Femur (tissue), 1 donor: ENCODE measurements around the gene NXPH2.
"Not testable (repeated sequence)": the region's sequence is repeated elsewhere in the genome, so short reads cannot be mapped to it uniquely, and the experiment has no call there.

ENCODE experiments used
- DNase-seq: peaks from one replicate; pipeline ENCODE4 v3.0.0-alpha.2; 2017

NXPH2 gene

DNA sequence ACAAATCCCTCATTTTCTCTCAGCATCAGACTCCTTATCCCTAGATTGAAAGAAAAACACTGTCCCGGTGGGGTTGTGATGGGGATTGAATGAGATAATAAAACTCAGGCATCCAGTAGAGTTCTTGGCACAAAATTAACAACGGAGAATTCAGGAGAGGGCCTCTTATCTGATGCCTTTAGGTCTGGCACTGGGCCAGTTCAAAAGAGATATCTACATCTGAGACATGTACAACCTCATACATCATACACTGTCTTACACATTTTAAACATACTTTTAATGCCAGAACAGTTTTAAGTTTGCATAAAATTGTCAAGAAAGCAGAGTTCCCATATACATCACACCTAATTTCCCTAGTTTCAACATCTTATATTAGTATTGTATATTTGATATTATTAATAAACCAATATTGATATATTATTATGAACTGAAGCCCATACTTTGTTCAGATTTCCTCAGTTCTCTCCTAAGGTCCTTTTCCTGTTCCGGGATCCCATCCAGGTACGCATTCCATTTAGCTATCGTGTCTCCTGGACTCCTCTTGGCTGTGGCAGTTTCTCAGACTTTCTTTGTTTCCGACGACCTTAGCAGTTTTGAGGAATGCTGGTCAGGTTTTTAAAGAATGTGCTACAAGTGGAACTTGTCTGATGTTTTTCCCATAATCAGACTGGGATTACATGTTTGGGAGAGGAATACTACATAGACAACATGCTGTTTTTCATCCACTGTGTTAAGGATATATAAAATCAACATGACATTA is 27.8 kb downstream of the NXPH2 start:
- DNase-seq, result no peak

DNA sequence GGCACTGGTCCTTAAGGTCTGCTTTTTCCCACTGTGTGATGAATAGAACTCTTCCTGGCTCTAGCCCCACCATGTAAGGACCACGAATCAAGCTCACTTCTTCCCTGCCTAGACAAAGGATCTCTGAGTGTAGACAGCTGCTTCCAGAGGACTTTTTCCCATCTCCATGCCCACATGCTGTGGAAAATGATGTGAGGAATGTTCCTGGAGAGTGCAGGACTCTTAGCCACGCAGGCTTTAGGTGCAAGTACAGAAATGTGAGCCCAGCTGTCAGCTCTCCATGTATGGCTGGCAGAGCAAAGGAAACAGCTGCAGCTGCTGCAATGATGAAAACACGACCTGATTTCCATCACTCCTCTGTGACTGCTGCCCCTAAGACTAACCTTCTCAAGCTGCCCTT is 35.5 kb downstream of the NXPH2 start:
- DNase-seq, result peak; percentile 80

DNA sequence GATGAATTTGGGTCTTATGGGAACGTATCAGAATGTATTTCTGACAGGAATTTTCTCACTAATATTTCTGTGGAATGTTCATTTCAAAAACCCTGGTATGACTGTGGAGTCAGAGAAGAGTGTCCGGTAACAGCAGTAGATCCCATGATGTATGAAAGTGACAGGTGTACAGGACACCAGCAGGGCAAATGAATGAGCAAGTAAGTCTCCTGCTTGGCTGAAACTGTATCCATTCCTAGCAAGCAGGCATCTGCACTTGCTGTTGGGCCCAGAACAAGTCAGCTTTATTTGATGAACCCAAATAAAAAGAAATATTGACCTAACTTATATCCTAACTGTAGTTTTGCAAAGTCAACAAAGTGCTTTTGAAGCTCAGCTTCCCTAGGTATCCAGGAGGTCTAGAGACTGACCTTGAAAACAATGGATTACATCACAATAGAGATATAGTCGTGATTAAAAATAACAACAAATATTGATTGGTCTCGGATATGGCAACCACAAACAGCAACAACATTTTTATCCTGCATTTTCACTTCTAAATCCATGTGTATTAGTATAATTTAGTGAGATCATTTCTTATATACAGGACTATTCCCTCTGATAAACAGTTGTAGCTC is 37.6 kb downstream of the NXPH2 start:
- peak; percentile 26 for DNase-seq

DNA sequence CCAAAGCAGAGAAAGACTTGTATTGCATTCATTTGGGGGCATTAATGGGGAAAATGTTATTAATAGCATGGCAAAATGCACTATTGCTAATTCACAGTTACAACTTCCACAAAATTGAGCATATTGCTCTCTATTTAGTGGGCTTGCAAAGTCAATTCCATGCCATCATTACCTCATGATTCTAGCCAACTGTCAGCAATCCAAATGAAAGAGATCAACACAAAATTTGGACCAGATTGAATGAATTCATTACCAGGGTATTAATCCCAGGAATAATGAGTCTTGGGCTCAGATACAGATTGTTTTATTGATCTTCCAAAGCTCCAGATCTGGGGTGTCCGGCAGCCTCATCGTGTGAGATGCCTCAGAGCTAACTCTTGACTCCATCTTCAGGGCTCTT is 38.3 kb downstream of the NXPH2 start:
- DNase-seq, result no peak

DNA sequence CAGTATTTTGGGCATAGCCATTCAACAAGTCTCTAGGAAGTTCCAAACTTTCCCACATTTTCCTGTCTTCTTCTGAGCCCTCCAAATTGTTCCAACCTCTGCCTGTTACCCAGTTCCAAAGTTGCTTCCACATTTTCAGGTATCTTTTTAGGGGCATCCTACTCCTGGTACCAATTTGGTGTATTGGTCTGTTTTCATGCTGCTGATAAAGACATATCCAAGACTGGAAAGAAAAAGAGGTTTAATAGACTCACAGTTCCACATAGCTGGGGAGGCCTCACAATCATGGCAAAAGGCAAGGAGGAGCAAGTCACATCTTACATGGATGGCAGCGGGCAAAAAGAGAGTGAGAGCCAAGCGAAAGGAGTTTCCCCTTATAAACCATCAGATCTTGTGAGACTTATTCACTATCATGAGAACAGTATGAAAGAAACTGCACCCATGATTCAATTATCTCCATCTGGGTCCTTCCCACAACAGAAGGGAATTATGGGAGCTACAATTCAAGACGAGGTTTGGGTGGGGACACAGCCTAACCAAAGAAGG is 43.1 kb downstream of the NXPH2 start:
- not testable (repeated sequence) for DNase-seq

DNA sequence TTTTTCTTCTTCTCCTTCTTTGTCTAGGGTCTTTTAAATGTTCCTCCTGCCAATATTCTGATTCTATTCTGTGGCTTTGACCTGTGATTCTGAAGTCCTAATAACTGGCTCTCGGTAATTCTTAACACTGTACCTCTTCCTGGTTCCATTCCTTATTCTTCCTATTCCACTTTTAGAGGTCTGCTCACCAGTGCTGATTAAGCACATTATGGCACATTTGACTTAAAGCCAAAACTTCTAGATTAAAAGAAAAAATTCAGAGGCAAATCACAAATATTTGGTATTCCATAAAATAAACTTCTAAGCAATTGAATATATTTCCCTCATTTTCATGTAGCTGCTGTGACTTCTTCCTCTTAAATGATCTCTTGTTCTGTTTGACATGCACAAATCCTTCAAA is 47.5 kb downstream of the NXPH2 start:
- DNase-seq, result no peak

DNA sequence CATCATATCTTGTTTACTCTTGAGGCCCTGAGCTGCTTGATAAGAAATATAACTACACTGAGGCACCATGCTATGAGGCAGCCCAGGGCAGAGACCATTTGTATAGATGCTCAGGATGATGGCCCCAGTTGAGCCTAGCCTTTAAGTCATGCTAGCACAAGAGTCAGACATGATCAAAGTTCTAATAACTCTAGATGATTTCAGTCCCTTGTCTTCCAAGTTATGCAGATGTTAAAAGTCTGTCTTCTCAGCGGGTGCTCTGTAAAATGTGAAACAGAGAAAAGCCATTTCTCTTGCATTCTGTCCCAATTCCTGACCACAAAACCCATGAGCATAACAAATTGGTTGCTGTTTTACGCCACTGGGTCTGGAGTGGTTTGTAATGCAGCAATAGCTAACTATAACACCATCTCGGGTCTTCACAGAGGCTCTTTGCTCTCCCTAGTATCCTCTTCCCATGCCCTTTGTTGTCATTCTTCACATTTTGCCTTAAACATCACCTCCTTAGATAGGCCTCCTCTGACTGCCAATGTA is 49.6 kb downstream of the NXPH2 start:
- no peak for DNase-seq

DNA sequence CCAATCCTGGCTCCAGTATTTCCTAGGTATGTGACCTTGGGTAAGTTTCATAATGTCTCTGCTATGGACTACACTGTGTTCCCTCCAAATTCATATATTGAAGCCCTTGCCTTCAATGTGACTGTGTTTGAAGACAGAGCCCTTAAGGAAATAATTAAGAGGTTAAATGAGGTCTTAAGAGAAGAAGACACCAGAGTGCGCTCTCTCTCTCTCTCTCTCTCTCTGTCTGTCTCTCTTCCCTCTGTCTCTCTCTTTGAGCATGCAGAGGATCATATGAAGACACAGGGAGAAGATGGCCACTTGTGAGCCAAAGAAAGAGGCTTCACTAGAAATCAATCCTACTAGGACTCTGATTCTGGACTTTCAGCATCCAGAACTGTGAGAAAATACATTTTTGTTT is 52.2 kb downstream of the NXPH2 start:
- DNase-seq, result no peak

DNA sequence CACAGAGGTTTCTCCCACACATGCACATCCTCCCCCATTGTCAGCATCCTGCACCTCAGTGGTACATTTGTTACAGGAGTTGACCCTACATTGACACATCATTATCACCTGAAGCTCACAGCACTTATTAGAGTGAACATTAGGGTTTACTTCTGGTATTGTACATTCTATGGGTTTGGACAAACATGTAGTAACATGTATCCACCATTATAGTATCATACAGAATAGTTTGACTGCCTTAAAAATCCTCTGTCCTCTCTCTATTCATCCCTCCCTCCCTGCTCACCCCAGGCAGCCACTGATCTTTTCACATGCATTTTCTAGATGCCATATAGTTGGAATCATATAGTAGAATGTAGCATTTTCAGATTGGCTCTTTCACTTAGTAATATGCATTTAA is 53.5 kb downstream of the NXPH2 start:
- no peak for DNase-seq

DNA sequence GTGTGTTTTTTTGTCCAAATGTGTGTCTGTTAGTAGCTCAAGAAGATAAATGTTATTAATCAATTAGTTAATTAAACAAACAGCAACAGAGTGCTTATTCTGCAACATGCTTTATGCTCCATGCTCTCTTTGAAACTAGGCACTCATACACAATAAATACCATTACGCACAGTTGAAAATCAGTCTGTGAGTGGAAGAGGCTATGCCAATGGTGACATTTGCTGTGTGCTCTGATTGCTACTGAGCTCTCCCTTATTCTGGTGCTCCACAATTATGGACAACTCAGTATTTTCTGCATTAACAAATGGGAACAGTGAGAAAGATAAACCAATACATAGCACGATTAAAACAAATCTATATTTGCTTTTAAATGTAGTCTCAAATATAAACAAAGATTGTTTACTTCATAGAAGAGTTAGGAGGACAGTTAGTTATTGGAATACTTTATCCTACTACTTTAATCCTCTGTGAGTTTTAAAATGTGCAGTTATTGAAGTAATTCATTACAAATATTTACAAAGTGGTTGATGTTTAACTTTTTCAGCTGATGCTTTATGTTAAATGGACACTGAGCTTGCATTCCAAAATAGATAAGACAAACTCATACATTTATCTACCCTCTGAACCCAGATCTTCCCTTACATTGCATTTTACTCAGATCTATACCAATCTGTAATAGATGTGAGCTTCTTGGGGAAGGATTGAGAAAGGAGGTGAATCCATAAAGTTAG is 55.3 kb downstream of the NXPH2 start:
- no peak for DNase-seq

DNA sequence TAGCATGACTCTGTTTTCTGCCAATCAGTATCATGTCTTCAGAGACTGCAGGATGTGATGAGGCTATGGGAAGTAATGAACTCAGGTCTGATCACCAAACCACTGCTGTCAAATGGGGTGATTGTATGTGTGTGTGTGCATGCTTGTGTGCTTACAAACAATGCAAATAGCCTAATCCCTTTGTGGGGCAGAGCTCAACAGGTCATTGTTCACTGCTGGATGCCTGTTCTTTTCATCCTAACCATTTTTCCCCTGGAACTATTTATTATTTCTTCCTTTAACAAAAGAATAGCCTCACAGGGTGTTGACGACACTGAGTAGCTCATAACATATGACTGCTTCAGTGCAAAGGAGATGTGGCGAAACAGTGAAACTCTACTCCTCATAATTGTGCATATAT is 55.9 kb downstream of the NXPH2 start:
- DNase-seq, result no peak

DNA sequence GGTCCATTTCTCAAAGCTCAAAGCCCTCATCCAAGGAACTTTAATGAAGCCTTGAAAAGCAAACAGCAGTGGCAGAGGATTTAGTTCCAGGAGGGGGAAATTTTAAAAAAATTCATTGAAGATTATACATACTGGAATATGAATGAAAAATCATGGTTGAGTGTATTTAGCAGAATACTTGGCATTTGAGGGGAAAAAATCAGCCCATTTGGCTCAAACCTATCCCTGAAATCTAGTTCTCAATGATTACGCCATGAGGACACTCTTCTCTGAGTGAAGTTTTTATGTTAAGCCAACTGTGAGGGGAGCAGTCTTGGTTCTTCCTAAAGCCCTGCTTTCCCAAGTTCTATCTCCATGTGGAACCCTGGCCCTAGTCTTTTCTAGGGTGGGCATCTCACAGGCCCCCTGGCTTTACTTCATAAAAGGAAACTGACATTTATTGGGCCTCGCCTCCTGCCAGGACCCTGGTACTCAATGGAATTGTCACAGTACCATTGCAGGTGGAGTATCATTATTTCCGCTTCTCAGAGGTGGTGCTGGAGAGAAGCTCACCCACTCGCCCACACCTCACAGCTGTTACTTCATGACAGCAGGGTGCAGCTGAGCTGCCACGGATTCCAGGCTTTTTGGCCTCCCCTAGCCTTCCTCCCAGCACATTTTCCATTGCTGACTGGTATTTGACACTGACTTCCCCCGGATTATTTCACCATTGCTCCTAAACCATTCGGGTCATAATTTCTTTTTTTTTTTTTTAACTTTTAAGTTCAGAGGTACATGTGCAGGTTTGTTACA is 56.8 kb downstream of the NXPH2 start:
- peak; percentile 52 for DNase-seq

DNA sequence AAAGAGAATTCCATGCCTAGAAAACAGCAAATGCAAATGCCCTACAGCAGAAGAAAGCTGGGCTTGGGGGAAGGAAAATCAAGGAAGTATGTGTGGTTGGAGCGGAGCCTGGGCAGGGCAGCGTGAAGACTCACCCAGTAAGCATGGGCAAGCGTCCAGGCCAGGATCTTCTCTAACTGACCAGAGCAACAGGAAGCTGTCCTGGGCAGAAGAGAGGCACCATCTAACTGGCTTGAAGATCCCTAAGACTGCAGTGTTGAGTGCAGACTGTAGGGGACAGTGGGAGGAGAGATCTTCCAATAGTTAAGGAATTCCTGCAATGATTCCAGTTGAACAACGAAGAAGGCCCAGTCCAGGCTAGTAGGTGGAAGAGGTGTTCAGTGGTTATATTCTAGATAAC is 57.9 kb downstream of the NXPH2 start:
- DNase-seq, result peak; percentile 32

DNA sequence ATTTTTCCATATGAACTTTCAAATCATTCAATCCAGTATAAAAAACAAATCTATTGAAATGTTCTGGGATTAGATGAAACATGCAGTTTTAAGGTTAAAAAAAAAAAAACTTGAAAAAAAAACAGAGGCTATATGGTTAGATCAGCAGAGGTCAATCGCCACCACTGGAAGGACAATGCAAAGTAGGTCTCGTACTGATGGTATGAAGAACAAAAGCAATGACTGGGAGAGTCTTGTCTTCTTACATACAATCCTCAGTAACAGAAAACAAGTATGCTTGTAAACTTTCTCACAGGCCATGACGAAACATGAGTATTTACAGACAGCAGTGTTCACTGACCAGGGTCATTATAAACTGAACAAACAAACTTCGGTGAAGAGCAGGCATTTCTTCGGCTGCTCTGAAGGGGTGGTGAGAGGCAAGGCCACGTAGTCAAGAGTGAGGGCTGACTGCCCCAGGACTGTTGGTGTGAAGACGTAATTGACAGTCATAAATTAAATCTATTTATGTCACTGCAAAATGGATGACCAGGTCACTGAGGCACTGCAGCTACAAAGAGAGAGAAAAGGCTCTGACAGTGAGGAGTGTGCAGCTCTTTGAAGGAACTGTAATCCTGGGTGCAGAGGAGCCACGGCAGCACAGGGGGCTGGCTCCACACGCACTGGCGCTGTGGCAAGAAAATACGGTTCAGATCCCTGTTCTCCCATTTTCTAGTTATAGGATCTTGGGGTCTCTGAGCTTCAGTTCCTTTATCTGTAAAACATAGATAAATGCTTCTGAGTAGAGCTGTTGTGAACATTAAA is 60.0 kb downstream of the NXPH2 start:
- no peak for DNase-seq

DNA sequence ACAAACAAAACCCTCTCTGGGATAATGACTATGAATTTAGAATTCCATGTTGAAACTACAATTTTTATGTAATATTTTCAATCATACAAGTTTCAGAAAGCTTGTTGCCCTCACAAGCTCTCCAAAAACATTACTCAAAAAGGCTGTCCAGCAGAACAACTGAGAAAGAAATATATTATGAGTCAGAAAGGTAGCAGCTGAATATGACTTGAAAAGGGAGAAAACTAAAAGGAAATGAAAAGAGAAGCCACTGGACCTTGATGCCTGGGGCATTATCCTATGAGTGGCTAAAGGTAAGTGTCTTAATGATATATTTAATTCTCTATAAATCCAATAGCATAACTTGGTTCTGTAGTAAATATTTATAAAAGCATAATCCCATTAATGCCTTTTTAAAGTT is 61.8 kb downstream of the NXPH2 start:
- no peak for DNase-seq

DNA sequence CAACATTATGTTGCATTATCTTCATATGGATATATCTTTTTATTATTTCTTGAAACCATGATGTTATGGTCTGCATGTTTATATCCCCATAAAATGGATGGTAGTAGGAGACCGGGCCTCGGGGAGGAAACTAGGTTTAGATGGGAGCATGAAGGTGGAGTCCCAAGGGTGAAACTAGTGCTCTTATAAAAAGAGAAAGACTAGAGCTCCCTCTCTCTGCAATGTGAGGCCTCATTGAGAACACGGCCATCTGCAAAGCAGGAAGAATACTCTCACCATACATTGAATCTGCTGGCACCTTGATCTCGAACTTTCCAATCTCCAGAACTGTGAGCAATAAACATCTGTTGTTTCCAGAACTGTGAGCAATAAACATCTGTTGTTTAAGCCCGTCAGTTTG is 64.0 kb downstream of the NXPH2 start:
- DNase-seq, result no peak

DNA sequence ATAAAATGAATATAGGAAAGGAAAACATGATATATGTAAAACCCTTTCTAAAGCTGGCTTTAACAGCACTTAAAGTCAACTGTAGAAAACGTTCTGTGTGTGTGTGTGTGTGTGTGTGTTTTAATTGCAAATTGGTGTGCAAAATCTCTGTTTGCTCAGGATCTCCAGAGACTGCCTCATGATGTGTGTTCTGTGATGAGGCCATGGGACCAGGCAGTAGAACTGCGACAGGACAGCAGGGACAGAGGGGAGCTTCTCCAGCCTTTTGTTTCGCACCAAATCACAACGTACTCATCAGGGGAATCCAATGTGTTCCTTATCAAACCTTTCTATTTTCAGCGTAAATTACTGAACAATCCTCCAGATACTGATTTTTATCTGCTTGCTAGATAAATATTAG is 66.7 kb downstream of the NXPH2 start:
- DNase-seq, result no peak

DNA sequence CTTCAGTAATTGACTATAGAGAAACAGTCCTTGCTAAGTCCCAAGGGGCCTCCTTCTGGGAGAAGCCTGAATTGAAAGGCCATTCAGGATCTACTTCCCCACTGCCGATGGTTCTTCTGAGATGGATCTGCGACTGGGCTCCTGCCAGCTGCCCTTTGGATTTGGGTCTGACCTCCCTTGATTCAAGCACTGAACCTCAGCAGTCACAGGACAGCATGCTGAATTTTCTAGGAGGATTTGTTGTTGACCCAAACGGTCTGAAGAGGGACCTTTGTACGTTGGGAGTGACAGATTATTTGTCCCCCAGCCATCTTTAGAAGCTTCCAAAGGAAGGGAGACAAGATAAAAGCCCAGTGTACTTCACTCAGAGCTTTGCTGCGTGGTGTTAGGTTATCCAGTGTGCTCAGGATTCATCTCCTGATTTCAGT is 67.1 kb downstream of the NXPH2 start:
- DNase-seq, result no peak

DNA sequence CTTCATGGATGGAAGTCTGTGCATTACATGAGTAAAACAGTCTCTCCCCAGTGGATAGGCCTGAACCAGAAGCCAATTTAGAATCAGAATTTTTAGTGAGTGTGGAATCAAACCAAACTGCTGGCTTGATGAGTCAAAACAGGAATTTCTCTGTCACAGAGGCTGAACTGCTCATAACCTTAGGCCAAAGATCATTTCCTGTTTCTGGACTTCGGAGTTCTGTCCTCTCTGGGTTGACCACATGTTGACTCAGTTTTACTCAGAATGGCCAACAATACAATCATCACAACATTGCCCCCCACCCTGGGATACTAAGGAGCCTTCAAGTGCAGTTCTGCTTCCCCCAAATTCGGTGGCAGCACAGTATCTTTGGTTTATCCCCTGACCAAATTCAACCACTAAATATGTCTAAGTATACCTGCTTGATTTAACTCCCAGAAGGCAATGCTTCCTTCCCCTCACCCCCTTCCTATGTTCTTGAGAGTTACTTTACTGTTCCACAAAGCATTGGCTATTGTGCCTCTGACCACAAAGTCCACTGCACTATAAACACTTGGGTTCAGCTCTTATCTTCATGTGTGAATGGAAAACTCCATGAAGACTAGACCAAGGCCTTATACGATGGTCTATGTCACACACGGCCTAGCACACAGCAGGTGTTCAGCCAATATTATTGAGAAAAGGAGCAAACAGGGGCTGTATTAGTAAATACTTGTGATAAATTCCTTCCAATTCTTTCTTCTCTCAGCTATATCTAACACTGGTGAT is 67.8 kb downstream of the NXPH2 start:
- DNase-seq, result no peak

DNA sequence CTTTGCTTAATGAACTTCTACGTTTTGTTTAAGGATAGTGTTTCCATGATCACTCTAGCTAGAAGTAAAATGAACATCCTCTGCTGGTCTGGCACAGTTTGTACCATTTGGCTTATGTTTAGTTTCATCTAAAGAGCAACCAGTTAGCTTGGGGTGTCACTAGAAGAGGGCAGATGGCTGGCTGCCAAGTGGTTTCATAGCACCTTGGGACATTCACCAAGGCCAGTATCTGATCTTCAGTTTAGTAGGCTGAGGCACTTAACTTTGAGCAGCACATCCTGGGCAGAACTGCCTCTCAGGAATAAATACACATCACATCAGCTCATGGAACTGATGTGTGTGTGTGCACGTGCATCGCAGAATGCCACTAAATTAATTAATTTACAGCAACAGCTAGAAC is 68.4 kb downstream of the NXPH2 start:
- DNase-seq, result no peak

DNA sequence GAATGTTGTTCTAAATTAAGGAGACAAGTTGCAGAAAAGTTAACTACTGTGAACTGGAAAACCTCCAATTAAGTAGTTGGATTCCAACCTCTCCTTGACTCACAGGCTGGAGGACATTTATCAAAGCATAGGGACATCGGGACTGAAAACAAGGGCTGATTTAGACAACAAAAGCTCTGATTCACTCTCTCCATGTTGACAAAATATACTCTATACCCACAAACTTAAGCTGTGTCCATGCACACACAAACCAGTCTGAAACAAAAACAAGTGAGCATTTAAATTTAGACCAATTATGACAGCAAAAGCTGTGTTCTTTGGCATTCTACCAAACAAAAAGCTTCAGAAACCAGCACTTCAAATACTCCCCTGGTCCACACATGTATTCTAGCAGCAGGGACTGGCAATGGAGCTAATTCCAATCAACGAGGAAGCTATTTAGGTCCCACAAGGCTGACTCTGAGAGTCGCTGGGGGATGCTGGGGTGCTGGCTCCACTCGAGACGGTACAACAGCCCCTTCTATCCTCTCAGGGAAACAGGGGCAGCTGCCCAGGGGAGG is 71.4 kb downstream of the NXPH2 start:
- no peak for DNase-seq
